GM12872 (cell line): ENCODE data around the gene PDHX.

ENCODE experiments used
- CTCF ChIP-seq: IDR thresholded peaks from 3 replicates; pipeline ENCODE4 v1.5.1; 2011; ENCODE audit warnings: low read depth, mild to moderate bottlenecking, low read length, moderate library complexity; ENCODE audit not compliant: insufficient read depth

PDHX gene

GRCh38 chr11:34941688-34942087, 25.3 kb downstream of the PDHX start:
- no peak for TF ChIP-seq CTCF

GRCh38 chr11:34944692-34945091, 28.3 kb downstream of the PDHX start:
- TF ChIP-seq CTCF = no peak

GRCh38 chr11:34948696-34949095, 32.3 kb downstream of the PDHX start:
- no peak for TF ChIP-seq CTCF

- TF ChIP-seq CTCF = no peak
Measured at GRCh38 chr11:34953955-34954354, 37.5 kb downstream of the PDHX start.

GRCh38 chr11:34957206-34957605, 40.8 kb downstream of the PDHX start:
- TF ChIP-seq CTCF = no peak

GRCh38 chr11:34957606-34958005, 41.2 kb downstream of the PDHX start:
- TF ChIP-seq CTCF = no peak

- TF ChIP-seq CTCF = no peak
Measured at GRCh38 chr11:34959770-34960169, 43.4 kb downstream of the PDHX start.

GRCh38 chr11:34960277-34960676, 43.9 kb downstream of the PDHX start:
- no peak for TF ChIP-seq CTCF
